Measurements from ENCODE around the gene DNAJB6.

GRCh38 chr7:157403646-157404401 is 67.0 kb downstream of the DNAJB6 start:
- TF ChIP-seq CTCF (IDR thresholded peaks at IDR 0.05): no peak
- no peak for TF ChIP-seq POLR2A (IDR thresholded peaks at IDR 0.05)
- TF ChIP-seq POLR2AphosphoS5 (IDR thresholded peaks at IDR 0.05; ENCODE audit: insufficient read depth in 1 of 2, low read depth in 1 of 2): no peak

Data from vagina (tissue), 2 donors.